Sigmoid colon (tissue), 4 donors: ENCODE results near the gene FOXC1.

Experiments
- EP300 ChIP-seq, 4 donors: sonication (generic); formaldehyde crosslinking; IDR thresholded peaks; one replicate each; pipeline ENCODE4 v1.6.1; 2017; ENCODE audit warnings: antibody characterized with exemption in 4 of 4
- POLR2A ChIP-seq, 2 donors: fragments of 450-650 bp; IDR thresholded peaks; one replicate each; pipeline ENCODE4 v1.6.1; 2016; ENCODE audit warnings: antibody characterized with exemption in 2 of 2, mild to moderate bottlenecking in 2 of 2, moderate library complexity in 2 of 2
- POLR2AphosphoS5 ChIP-seq, 4 donors: sonication (generic); formaldehyde crosslinking; IDR thresholded peaks; one replicate each; pipeline ENCODE4 v1.6.1; 2017; ENCODE audit warnings: antibody characterized with exemption in 4 of 4
- TF ChIP-seq, protein P1 (sequence below), 4 experiments: fragments of 450-650 bp in 3 of 4; fragments of 200-600 bp in 1 of 4; IDR thresholded peaks; one replicate each; pipeline ENCODE4 v1.5.1; 2016 to 2019; ENCODE audit warnings: antibody characterized with exemption in 4 of 4, mild to moderate bottlenecking in 3 of 4, moderate library complexity in 2 of 4

GRCh38 chr6:1560281-1561058 is 49.2 kb upstream of the FOXC1 start:
- TF ChIP-seq, protein P1, sequence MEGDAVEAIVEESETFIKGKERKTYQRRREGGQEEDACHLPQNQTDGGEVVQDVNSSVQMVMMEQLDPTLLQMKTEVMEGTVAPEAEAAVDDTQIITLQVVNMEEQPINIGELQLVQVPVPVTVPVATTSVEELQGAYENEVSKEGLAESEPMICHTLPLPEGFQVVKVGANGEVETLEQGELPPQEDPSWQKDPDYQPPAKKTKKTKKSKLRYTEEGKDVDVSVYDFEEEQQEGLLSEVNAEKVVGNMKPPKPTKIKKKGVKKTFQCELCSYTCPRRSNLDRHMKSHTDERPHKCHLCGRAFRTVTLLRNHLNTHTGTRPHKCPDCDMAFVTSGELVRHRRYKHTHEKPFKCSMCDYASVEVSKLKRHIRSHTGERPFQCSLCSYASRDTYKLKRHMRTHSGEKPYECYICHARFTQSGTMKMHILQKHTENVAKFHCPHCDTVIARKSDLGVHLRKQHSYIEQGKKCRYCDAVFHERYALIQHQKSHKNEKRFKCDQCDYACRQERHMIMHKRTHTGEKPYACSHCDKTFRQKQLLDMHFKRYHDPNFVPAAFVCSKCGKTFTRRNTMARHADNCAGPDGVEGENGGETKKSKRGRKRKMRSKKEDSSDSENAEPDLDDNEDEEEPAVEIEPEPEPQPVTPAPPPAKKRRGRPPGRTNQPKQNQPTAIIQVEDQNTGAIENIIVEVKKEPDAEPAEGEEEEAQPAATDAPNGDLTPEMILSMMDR (IDR thresholded peaks at IDR 0.05) = no peak
- TF ChIP-seq POLR2A (IDR thresholded peaks at IDR 0.05) (no peak), POLR2AphosphoS5 (IDR thresholded peaks at IDR 0.05) (no peak), EP300 (IDR thresholded peaks at IDR 0.05) (no peak)
